HepG2 (cell line): ENCODE data around the gene VCPKMT. TPM values are rescaled to one million over a fixed set of nuclear protein-coding genes. Genes with fewer than 3 reads are reported as not detected.

Experiments used
- CBX5 ChIP-seq: sonication (generic); formaldehyde crosslinking; IDR thresholded peaks from 2 replicates; pipeline ENCODE4 v1.4.0; 2020; ENCODE audit warnings: missing genetic modification reagents, borderline replicate concordance
- CENPT ChIP-seq: sonication (generic); formaldehyde crosslinking; IDR thresholded peaks from 2 replicates; pipeline ENCODE4 v1.8.0; 2022; ENCODE audit warnings: low read depth, mild to moderate bottlenecking, moderate library complexity, missing genetic modification reagents
- CHD4 ChIP-seq: fragments of 200-600 bp; sonication (generic); IDR thresholded peaks from 2 replicates; pipeline ENCODE4 v1.7.0; 2017; ENCODE audit warnings: mild to moderate bottlenecking, low read length, borderline replicate concordance
- EP300 ChIP-seq, 3 experiments: sonication (generic) in 1 of 3; formaldehyde crosslinking in 1 of 3; IDR thresholded peaks; 2 replicates each; pipeline versions ENCODE4 v1.5.1 to v1.6.1; 2011 to 2020; ENCODE audit warnings: low read depth in 2 of 3, low read length in 2 of 3, borderline replicate concordance in 1 of 3, improper control_type of control experiment in 1 of 3, mild to moderate bottlenecking in 1 of 3, missing genetic modification reagents in 1 of 3, moderate library complexity in 1 of 3
- GLI4 ChIP-seq: sonication (generic); formaldehyde crosslinking; IDR thresholded peaks from 2 replicates; pipeline ENCODE4 v1.5.1; 2020; ENCODE audit warnings: missing genetic modification reagents, mild to moderate bottlenecking, moderate library complexity, borderline replicate concordance
- KLF12 ChIP-seq: sonication (generic); formaldehyde crosslinking; IDR thresholded peaks from 2 replicates; pipeline ENCODE4 v1.4.0; 2020; ENCODE audit warnings: missing genetic modification reagents, borderline replicate concordance
- POLR2AphosphoS5 ChIP-seq: IDR thresholded peaks from 2 replicates; pipeline ENCODE4 v1.6.1; 2012; ENCODE audit warnings: low read depth, low read length
- RFXANK ChIP-seq: IDR thresholded peaks from 2 replicates; pipeline ENCODE4 v1.6.1; 2016
- SMARCE1 ChIP-seq: fragments of 450-650 bp; IDR thresholded peaks from 2 replicates; pipeline ENCODE4 v1.6.1; 2017; ENCODE audit warnings: borderline replicate concordance
- THAP11 ChIP-seq: IDR thresholded peaks from 2 replicates; pipeline ENCODE4 v1.6.1; 2016; ENCODE audit warnings: missing biosample characterization, missing genetic modification reagents
- TP53 ChIP-seq: sonication (generic); formaldehyde crosslinking; conservative IDR thresholded peaks from 2 replicates; pipeline ENCODE4 v1.4.0; 2020; ENCODE audit warnings: missing genetic modification reagents
- ZFAT ChIP-seq: sonication (generic); formaldehyde crosslinking; conservative IDR thresholded peaks from 2 replicates; pipeline ENCODE4 v1.8.1; 2023; ENCODE audit warnings: missing genetic modification reagents, inconsistent platforms
- ZFP36L2 ChIP-seq: sonication (generic); formaldehyde crosslinking; IDR thresholded peaks from 2 replicates; pipeline ENCODE4 v1.4.0; 2020; ENCODE audit warnings: missing genetic modification reagents
- ZFYVE20 ChIP-seq: sonication (generic); formaldehyde crosslinking; IDR thresholded peaks from 2 replicates; pipeline ENCODE4 v1.8.0; 2023; ENCODE audit warnings: low read depth, mild to moderate bottlenecking, moderate library complexity, missing genetic modification reagents, borderline replicate concordance
- ZKSCAN8 ChIP-seq: IDR thresholded peaks from 2 replicates; pipeline ENCODE4 v1.6.1; 2016; ENCODE audit warnings: borderline replicate concordance, missing genetic modification reagents, missing compliant biosample characterization
- ZNF343 ChIP-seq: sonication (generic); formaldehyde crosslinking; IDR thresholded peaks from 2 replicates; pipeline ENCODE4 v1.4.0; 2020; ENCODE audit warnings: mild to moderate bottlenecking, missing genetic modification reagents
- ZNF709 ChIP-seq: sonication (generic); formaldehyde crosslinking; IDR thresholded peaks from 2 replicates; pipeline ENCODE4 v1.5.0; 2020; ENCODE audit warnings: mild to moderate bottlenecking, missing genetic modification reagents
- ZNF724P ChIP-seq: sonication (generic); formaldehyde crosslinking; IDR thresholded peaks from 2 replicates; pipeline ENCODE4 v1.8.0; 2022; ENCODE audit warnings: missing genetic modification reagents, borderline replicate concordance
- ZNF883 ChIP-seq: sonication (generic); formaldehyde crosslinking; IDR thresholded peaks from 2 replicates; pipeline ENCODE4 v1.5.1; 2020; ENCODE audit warnings: mild to moderate bottlenecking, missing genetic modification reagents; ENCODE audit errors: not compliant biosample characterization
- polyA plus RNA-seq, 8 experiments: library from polyadenylated mRNA; depleted of rRNA in 3 of 8; stranded (reverse) in 7 of 8; unstranded in 1 of 8; fragments of >200 nt; fragmentation: Illumina TruSeq in 4 of 8; extraction: Trizol in 4 of 8; gene quantifications; 2 replicates each; pipeline versions ENCODE4 v1.2.1 to v1.2.3, GENCODE V29; 2011 to 2016; ENCODE audit warnings: low read depth in 4 of 8, missing spikeins in 1 of 8, mixed read lengths in 1 of 8; ENCODE audit not compliant: insufficient read depth in 1 of 8
- total RNA-seq, 5 experiments: library from RNA; depleted of rRNA; stranded (reverse); fragments of >200 nt; fragmentation: Illumina TruSeq; extraction: Trizol; gene quantifications; 2 replicates each; pipeline ENCODE4 v1.2.3, GENCODE V29; 2016; ENCODE audit warnings: low read depth in 1 of 5
- TF ChIP-seq, protein P1 (sequence below): sonication (generic); formaldehyde crosslinking; IDR thresholded peaks from 2 replicates; pipeline ENCODE4 v1.4.0; 2020; ENCODE audit warnings: mild to moderate bottlenecking, missing genetic modification reagents
- TF ChIP-seq, protein P2 (sequence below): sonication (generic); formaldehyde crosslinking; IDR thresholded peaks from 2 replicates; pipeline ENCODE4 v1.4.0; 2020; ENCODE audit warnings: mild to moderate bottlenecking, low read depth, missing genetic modification reagents
- TF ChIP-seq, protein P3 (sequence below): sonication (generic); formaldehyde crosslinking; IDR thresholded peaks from 2 replicates; pipeline ENCODE4 v1.4.0; 2020; ENCODE audit warnings: mild to moderate bottlenecking, missing genetic modification reagents
- TF ChIP-seq, protein P4 (sequence below): sonication (generic); formaldehyde crosslinking; IDR thresholded peaks from 2 replicates; pipeline ENCODE4 v1.8.0; 2022; ENCODE audit warnings: mild to moderate bottlenecking, missing genetic modification reagents

VCPKMT gene
- total and polyA plus RNA-seq, 2 of the 13 experiments (the other 11 are each of a cell fraction or from before 2014, with no cell fraction given), result 3.9 to 5.4 TPM

DNA sequence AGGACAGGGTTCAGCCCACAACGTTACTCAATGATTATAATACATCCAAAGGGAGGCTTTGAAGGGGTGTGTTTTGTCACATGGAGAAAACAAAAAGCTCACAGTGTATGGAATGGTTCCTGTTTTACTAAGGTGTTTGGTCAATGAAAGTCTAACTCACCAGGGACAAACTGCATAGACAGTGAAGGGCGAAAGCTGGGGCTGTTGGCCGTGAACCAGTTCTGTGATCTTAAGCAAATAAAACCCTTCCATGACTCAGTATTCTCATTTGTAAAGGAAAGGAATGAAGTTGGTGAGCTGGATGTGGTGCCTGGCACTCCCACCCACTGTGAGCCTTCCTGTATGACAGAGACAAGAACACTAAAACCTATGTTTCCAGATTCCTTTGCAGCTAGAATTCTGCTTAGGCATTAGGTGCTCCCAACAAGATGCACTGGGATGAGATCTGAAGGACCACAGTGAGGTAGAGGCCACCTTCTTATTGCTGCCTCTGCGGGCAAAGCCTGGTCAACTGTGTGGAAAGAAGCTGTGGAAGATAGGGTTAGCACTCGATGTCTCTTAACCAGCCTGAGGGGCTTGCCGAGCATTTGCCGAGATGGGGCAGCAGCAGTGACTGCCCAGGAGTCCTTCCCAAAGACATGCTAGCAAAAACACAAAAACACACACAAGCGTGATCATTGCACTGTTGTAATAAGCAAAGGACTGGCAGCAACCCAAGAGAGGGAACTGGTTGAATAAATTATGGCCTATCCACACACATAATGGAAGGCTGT lies 48.5 kb downstream of the VCPKMT start (continued):
- TF ChIP-seq, protein P1, sequence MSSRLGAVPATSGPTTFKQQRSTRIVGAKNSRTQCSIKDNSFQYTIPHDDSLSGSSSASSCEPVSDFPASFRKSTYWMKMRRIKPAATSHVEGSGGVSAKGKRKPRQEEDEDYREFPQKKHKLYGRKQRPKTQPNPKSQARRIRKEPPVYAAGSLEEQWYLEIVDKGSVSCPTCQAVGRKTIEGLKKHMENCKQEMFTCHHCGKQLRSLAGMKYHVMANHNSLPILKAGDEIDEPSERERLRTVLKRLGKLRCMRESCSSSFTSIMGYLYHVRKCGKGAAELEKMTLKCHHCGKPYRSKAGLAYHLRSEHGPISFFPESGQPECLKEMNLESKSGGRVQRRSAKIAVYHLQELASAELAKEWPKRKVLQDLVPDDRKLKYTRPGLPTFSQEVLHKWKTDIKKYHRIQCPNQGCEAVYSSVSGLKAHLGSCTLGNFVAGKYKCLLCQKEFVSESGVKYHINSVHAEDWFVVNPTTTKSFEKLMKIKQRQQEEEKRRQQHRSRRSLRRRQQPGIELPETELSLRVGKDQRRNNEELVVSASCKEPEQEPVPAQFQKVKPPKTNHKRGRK (CRISPR knock-in tag), result no peak
- TF ChIP-seq, protein P2, sequence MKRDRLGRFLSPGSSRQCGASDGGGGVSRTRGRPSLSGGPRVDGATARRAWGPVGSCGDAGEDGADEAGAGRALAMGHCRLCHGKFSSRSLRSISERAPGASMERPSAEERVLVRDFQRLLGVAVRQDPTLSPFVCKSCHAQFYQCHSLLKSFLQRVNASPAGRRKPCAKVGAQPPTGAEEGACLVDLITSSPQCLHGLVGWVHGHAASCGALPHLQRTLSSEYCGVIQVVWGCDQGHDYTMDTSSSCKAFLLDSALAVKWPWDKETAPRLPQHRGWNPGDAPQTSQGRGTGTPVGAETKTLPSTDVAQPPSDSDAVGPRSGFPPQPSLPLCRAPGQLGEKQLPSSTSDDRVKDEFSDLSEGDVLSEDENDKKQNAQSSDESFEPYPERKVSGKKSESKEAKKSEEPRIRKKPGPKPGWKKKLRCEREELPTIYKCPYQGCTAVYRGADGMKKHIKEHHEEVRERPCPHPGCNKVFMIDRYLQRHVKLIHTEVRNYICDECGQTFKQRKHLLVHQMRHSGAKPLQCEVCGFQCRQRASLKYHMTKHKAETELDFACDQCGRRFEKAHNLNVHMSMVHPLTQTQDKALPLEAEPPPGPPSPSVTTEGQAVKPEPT (CRISPR knock-in tag), result no peak
- TF ChIP-seq, protein P3, sequence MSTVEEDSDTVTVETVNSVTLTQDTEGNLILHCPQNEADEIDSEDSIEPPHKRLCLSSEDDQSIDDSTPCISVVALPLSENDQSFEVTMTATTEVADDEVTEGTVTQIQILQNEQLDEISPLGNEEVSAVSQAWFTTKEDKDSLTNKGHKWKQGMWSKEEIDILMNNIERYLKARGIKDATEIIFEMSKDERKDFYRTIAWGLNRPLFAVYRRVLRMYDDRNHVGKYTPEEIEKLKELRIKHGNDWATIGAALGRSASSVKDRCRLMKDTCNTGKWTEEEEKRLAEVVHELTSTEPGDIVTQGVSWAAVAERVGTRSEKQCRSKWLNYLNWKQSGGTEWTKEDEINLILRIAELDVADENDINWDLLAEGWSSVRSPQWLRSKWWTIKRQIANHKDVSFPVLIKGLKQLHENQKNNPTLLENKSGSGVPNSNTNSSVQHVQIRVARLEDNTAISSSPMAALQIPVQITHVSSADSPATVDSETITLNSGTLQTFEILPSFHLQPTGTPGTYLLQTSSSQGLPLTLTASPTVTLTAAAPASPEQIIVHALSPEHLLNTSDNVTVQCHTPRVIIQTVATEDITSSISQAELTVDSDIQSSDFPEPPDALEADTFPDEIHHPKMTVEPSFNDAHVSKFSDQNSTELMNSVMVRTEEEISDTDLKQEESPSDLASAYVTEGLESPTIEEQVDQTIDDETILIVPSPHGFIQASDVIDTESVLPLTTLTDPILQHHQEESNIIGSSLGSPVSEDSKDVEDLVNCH (CRISPR knock-in tag), result no peak
- TF ChIP-seq KLF12 (CRISPR knock-in tag) (no peak), CENPT (CRISPR knock-in tag) (no peak), SMARCE1 (no peak), GLI4 (no peak), TP53 (no peak), RFXANK (CRISPR knock-in tag) (no peak), ZFYVE20 (no peak), ZNF343 (CRISPR knock-in tag) (no peak), ZFP36L2 (CRISPR knock-in tag) (no peak), CHD4 (no peak), ZNF724P (CRISPR knock-in tag) (0 out of 2 replicates have a peak, but pooled peaks have one; percentile 24), THAP11 (CRISPR knock-in tag) (no peak), POLR2AphosphoS5 (no peak), CBX5 (CRISPR knock-in tag) (no peak), ZNF709 (CRISPR knock-in tag) (no peak), ZKSCAN8 (CRISPR knock-in tag) (no peak; the same call in 1 of the 2 replicates), ZNF883 (no peak), EP300 (IDR thresholded peaks at IDR 0.05; ENCODE audit: low read depth in 2 of 2, low read length in 2 of 2) (peak in 1 of 2 experiments; percentile 38; a peak in 2 of 4 replicates), EP300 (CRISPR knock-in tag; IDR thresholded peaks at IDR 0.05; ENCODE audit: borderline replicate concordance) (no peak), ZFAT (no peak)
- TF ChIP-seq, protein P4, sequence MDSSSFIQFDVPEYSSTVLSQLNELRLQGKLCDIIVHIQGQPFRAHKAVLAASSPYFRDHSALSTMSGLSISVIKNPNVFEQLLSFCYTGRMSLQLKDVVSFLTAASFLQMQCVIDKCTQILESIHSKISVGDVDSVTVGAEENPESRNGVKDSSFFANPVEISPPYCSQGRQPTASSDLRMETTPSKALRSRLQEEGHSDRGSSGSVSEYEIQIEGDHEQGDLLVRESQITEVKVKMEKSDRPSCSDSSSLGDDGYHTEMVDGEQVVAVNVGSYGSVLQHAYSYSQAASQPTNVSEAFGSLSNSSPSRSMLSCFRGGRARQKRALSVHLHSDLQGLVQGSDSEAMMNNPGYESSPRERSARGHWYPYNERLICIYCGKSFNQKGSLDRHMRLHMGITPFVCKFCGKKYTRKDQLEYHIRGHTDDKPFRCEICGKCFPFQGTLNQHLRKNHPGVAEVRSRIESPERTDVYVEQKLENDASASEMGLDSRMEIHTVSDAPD, result no peak
